Measurements from ENCODE around the gene AVP. TPM values are rescaled to one million over a fixed set of nuclear protein-coding genes. Genes with fewer than 3 reads are reported as not detected.

The AVP gene
- total RNA-seq, 1 experiment from 2014 or later = not detected

- no peak overlapping the region for H3K27ac ChIP-seq
- no peaks in the 10 kb centered on the region for H3K9me3 ChIP-seq (replicated peaks)
- H3K4me3 ChIP-seq = no peak overlapping the region
- no peak for DNase-seq
- no peaks in the 10 kb centered on the region for H3K27me3 ChIP-seq
- H3K36me3 ChIP-seq = no peaks in the 10 kb centered on the region
- H3K4me1 ChIP-seq = no peaks in the 10 kb centered on the region
Observed at GRCh38 chr20:3059489-3059888, 25.0 kb downstream of the AVP start.

DNA sequence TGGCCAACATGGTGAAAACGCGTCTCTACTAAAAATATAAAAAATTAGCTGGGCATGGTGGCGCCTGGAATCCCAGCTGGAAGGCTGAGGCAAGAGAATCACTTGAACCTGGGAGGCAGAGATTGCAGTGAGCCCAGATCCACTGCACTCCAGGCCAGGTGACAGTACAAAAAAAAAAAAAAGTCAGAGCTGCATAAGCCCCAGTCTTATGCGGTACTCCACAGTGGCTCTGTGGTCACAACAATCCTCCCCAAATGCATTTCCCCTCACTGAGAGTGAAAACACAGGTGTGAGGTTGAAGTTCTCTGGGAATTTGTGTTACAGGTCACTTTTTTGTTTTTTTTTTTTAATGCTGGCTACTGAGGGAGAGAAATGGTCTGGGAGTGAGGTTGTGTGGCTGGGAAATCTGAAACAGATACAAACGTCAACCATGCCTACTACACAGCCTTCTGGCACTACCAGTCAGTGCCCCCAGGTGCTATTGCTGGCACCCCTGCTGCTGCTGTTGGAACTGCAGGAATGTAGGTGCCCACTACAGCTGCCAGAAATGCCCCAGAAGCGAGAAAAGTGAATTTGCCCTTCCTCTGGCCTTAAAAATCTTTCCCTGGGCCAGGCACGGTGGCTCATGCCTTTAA is 33.0 kb downstream of the AVP start:
- DNase-seq = no peak
- H3K36me3 ChIP-seq = peaks cover 12% of the 10 kb centered on the region; the same call in 1 of the 2 replicates
- H3K9me3 ChIP-seq (replicated peaks) = no peaks in the 10 kb centered on the region
- H3K4me3 ChIP-seq = no peak overlapping the region
- peaks cover 3% of the 10 kb centered on the region; the same call in 1 of the 2 replicates for H3K4me1 ChIP-seq
- H3K27me3 ChIP-seq = no peaks in the 10 kb centered on the region
- H3K27ac ChIP-seq = no peak overlapping the region

DNA sequence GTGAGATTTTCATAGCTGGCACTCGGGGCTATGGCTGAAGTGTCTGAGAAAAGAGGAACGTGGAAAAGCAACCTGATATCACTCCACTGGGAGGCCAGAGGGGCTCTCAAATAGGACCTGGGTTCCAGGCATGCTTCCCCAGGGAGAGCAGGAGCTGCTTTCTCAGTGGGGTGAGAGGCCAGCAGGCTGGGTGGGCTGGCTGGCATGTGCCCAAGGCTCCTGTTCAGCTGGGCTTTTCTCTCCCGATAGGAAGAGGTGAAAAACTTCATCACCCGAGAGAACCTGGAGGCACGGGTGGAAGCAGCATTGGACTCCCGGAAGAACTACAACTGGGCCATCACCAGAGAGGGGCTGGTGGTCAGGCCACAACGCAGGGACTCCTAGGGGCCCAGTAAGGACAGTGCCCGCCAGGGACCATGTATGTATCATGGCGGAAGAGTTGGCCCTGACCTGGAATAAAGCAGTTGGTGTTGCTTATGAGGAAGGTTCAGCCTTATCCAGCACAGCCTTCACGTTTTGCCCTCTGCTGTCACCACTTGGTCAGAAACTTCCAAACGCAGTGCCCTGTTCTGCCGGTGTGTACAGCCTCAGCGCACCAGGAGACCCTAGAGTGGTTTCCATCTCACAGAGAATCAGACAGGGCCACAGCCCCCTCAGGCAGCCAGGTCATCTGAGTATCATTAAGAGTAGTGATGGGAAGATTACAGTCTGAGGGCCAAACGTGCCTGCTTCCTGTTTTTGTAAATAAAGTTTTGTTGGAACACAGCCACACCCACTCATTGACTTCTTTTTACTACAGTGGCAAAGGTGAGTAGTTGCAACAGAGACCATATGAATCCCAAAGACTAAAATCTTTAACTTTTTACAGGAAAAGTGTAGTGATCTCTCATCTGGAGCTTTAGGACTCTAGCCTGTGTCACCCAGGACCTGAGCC is 36.8 kb downstream of the AVP start:
- no peak for DNase-seq
- H3K4me3 ChIP-seq = no peak overlapping the region
- H3K36me3 ChIP-seq = peaks cover 12% of the 10 kb centered on the region; the same call in 1 of the 2 replicates
- H3K27ac ChIP-seq = no peak overlapping the region
- H3K27me3 ChIP-seq = no peaks in the 10 kb centered on the region
- H3K4me1 ChIP-seq = peaks cover 8% of the 10 kb centered on the region
- no peaks in the 10 kb centered on the region for H3K9me3 ChIP-seq (replicated peaks)

DNA sequence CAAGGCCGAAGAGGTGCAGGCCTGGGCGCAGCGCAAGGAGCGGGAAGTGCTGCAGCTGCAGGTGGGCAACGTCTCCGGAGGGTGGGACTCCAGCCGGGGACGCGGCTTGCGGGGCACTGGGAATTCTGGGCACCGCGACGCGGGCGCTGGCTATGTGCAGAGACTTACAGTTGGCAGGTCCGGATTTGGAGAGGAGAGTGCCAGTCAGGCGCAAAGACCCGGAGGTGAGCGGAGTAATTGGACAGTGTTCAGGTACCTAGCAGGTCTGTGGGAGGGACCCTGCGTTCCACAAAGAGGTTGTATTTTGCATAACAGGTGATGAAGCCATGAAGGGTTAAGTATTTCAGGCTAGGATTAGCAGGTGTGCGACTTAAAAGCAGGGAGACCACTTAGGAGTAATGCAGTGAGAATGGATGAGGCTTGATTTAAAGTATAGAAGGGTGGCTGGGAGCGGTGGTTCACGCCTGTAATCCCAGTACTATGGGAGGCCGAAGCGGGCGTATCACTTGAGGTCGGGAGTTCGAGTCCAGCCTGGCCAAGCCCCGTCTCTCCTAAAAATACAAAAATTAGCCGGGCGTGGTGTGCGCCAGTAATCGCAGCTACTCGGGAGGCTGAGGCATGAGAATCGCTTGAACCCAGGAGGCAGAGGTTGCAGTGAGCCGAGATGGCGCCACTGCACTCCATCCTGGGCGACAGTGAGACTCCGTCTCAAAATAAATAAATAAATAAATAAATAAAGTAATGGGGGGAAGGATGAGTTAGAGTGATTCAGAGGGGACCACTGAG is 37.7 kb downstream of the AVP start:
- H3K4me1 ChIP-seq = peaks cover 8% of the 10 kb centered on the region
- H3K27ac ChIP-seq = no peak overlapping the region
- H3K27me3 ChIP-seq = no peaks in the 10 kb centered on the region
- no peak for DNase-seq
- H3K4me3 ChIP-seq = peak overlapping the region; percentile 95
- peaks cover 12% of the 10 kb centered on the region; the same call in 1 of the 2 replicates for H3K36me3 ChIP-seq
- no peaks in the 10 kb centered on the region for H3K9me3 ChIP-seq (replicated peaks)

DNA sequence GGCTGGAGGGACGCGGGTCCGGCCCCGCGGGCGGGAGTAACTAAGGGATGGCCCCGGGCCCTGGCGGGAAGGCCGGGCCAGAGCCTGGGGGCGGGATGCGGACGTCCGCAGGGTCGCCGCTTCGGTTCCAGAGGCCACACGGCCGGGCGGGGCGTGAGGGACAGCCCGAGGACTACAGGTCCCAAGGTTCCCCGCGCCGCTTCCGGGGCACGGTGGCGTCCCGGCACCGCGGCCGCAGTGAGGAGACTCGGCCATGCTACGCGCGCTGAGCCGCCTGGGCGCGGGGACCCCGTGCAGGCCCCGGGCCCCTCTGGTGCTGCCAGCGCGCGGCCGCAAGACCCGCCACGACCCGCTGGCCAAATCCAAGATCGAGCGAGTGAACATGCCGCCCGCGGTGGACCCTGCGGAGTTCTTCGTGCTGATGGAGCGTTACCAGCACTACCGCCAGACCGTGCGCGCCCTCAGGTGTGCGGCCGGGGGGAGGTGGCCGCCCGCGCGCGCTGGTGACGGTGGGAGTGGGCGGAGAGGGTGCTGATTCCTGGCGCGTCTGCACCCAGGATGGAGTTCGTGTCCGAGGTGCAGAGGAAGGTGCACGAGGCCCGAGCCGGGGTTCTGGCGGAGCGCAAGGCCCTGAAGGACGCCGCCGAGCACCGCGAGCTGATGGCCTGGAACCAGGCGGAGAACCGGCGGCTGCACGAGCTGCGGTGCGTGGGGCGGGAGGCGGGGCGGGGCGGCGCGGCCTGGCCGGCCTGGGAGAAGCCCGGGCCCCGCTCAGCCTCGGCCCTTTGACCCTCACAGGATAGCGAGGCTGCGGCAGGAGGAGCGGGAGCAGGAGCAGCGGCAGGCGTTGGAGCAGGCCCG is 38.5 kb downstream of the AVP start, which contains the start of gene MRPS26:
MRPS26 (plus strand) TSS at position 237 of the 861 bp plus-strand sequence; CDS start at position 254, 17 bp downstream.
- Histone ChIP-seq H3K4me1 (peaks cover 8% of the 10 kb centered on the region), H3K27me3 (no peaks in the 10 kb centered on the region), H3K4me3 (peak within 1 kb of the TSS; percentile 95), H3K27ac (peak within 1 kb of the TSS; percentile 67), H3K9me3 (replicated peaks) (no peaks in the 10 kb centered on the region), H3K36me3 (peaks cover 12% of the 10 kb centered on the region; the same call in 1 of the 2 replicates)
- peak; percentile 88 to 90 for DNase-seq

- Histone ChIP-seq H3K36me3 (peaks cover 12% of the 10 kb centered on the region; the same call in 1 of the 2 replicates), H3K4me3 (peak overlapping the region; percentile 95), H3K4me1 (peaks cover 8% of the 10 kb centered on the region), H3K27ac (peak overlapping the region; percentile 67), H3K9me3 (replicated peaks) (no peaks in the 10 kb centered on the region), H3K27me3 (no peaks in the 10 kb centered on the region)
- peak; percentile 80 to 83 for DNase-seq
Observed at GRCh38 chr20:3045042-3045815, 39.3 kb downstream of the AVP start.

DNA sequence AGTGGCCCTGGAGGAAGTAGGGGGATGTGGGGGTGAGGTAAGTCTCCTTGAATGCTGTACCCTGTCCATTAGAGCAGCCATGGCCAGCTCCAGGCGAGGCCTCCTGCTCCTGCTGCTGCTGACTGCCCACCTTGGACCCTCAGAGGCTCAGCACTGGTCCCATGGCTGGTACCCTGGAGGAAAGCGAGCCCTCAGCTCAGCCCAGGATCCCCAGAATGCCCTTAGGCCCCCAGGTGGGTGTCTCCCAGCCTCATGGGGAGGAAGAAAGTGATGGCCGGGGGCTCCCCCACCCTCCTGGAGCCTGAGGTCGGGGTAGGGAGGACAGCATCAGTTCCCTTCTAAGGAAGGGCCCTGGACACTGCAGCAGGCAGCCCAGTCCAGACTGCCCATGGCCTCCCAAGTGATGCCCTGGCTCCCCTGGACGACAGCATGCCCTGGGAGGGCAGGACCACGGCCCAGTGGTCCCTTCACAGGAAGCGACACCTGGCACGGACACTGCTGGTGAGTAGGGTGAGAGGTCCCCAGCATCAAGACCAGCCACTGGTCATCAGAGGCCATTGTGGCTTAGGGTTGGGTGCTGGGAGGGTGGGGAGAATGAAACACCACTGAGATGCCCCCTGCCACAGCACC is 40.1 kb downstream of the AVP start:
- H3K9me3 ChIP-seq (replicated peaks) = no peaks in the 10 kb centered on the region
- no peak for DNase-seq
- peaks cover 10% of the 10 kb centered on the region; the same call in 1 of the 2 replicates for H3K36me3 ChIP-seq
- no peaks in the 10 kb centered on the region for H3K27me3 ChIP-seq
- peaks cover 8% of the 10 kb centered on the region for H3K4me1 ChIP-seq
- no peak overlapping the region for H3K4me3 ChIP-seq
- no peak overlapping the region for H3K27ac ChIP-seq

DNA sequence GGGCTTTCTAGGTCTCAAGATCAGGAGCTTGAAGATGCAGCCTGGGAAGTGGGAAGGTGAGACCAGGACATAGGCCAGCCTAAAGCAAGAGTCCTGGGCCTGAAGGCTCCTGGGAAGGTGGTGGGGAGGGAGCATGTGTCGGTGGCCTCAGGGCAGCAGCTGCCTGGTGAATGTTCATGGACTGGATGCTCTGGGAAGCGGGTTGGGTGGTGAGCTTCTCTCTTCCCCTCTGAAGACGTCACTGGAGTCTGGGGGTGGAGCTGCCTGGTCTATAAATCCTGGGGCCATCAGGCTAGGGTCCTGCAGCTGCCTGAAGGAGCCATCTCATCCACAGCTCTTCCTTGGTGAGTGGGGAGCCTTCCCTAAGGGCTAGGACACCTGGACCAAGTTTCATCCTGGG is 41.2 kb downstream of the AVP start, which contains the start of gene GNRH2:
GNRH2 (plus strand) TSS at position 301 of the 400 bp plus-strand sequence. CDS start 793 bp downstream, outside the sequence.
- Histone ChIP-seq H3K4me1 (peaks cover 8% of the 10 kb centered on the region), H3K4me3 (no peak within 1 kb of the TSS), H3K9me3 (replicated peaks) (no peaks in the 10 kb centered on the region), H3K36me3 (peaks cover 8% of the 10 kb centered on the region; the same call in 1 of the 2 replicates), H3K27ac (no peak within 1 kb of the TSS), H3K27me3 (no peaks in the 10 kb centered on the region)
- DNase-seq = no peak

DNA sequence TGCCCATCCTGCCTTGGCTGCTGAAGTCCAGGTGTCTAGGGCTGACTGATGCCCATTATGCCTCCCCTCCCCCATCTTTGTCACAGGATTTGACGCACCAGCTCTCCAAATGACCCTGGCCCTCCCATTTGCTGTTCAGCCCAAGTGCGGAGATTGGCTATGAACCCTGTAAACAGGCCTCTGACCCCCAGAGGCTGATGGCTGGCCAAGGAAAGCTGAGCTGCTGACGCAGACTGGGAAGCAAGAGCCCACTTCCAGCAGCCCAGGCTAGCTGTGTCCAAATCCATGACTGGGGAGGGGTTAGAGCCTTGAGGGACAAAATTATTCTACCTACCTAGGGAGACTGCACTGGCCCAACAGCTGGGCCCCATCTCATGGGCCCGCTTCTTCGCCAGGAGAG is 41.9 kb downstream of the AVP start:
- no peaks in the 10 kb centered on the region for H3K9me3 ChIP-seq (replicated peaks)
- H3K4me1 ChIP-seq = peaks cover 8% of the 10 kb centered on the region
- no peak for DNase-seq
- no peak overlapping the region for H3K27ac ChIP-seq
- H3K27me3 ChIP-seq = no peaks in the 10 kb centered on the region
- H3K4me3 ChIP-seq = no peak overlapping the region
- peaks cover 7% of the 10 kb centered on the region; the same call in 1 of the 2 replicates for H3K36me3 ChIP-seq

GRCh38 chr20:3041854-3042409 is 42.6 kb downstream of the AVP start:
- Histone ChIP-seq H3K36me3 (peaks cover 8% of the 10 kb centered on the region), H3K4me1 (peaks cover 6% of the 10 kb centered on the region), H3K9me3 (replicated peaks) (no peaks in the 10 kb centered on the region), H3K4me3 (no peak overlapping the region), H3K27ac (no peak overlapping the region), H3K27me3 (no peaks in the 10 kb centered on the region)
- DNase-seq = no peak

DNA sequence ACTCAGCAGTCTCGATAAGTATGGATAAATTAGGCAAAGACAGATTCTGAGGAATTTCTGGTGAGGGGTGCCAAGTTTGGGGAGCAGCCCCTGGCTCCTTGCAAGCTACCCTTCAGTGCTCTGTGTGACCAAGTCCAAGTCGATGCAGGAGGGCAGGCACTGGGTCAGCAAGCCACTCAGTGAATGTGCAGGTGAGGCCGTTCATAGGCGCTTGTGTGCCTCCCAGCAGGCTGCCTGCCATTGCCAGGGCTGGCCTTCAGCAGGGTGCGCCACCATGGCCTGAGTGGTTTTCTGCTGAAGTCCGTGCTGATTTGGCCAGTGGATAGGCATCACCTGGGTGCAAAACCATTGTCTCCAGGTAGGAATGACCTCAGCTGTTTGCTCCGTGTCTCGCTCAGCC is 44.4 kb downstream of the AVP start:
- Histone ChIP-seq H3K36me3 (peaks cover 9% of the 10 kb centered on the region), H3K27ac (no peak overlapping the region), H3K9me3 (replicated peaks) (no peaks in the 10 kb centered on the region), H3K4me1 (peaks cover 3% of the 10 kb centered on the region; the same call in 1 of the 2 replicates), H3K4me3 (no peak overlapping the region), H3K27me3 (no peaks in the 10 kb centered on the region)
- DNase-seq = no peak

- Histone ChIP-seq H3K4me1 (no peaks in the 10 kb centered on the region), H3K27ac (no peak overlapping the region), H3K9me3 (replicated peaks) (no peaks in the 10 kb centered on the region), H3K4me3 (no peak overlapping the region), H3K27me3 (no peaks in the 10 kb centered on the region), H3K36me3 (peaks cover 9% of the 10 kb centered on the region)
- no peak for DNase-seq
Observed at GRCh38 chr20:3039426-3039825, 45.1 kb downstream of the AVP start.
